Measurements from ENCODE around the gene PDIA6. TPM values are rescaled to one million over a fixed set of nuclear protein-coding genes. Genes with fewer than 3 reads are reported as not detected.

The PDIA6 gene
- total RNA-seq, 1 donor from 2014 or later: 205 TPM

DNA sequence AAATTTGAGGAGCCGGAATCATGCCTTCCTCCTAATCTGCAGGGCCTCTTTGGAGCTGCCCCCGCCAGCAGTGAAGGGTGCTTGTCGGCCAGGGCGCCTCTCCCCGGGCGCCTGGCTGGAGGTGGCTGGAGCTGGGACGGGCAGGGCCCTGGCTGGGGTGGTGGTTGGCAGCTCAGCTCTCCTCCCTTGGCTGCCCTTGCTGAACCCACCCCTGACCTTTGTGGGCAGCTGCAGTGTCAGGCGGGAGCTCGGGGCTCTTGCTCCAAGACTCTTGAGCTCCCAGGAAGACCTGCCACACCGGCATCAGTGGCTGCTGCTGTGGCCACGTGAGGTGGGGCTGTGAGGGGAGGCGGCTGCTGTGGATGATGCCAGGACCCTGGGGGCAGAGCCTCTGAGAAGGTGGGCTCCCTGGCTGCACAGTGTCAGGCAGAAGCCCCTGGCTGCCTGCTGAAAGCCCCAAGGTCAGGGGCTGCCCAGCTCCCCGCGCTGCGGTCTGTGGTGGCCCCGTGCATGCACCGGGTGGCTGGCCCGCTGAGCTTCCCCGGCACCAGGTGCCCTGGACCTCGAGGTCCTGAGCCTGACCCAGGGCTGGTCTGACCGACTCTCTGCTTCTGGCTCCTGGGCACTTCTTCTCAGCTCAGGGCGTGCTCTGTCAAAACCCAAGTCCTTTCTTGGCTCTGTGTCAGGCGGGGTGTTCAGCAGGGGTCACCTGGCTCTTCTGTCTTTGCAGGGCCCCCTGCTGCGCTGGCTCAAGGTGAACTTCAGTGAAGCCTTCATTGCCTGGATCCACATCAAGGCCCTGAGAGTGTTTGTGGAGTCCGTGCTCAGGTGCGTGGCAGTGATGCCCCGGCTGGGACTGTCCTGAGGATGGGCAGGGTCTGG, 34.5 kb downstream of the PDIA6 start:
- Mint-ChIP-seq H3K36me3 (ENCODE audit: unreplicated experiment) (peaks cover 23% of the 10 kb centered on the region), H3K27me3 (ENCODE audit: unreplicated experiment) (no peaks in the 10 kb centered on the region), H3K9me3 (ENCODE audit: unreplicated experiment) (no peaks in the 10 kb centered on the region), H3K27ac (ENCODE audit: unreplicated experiment) (no peak overlapping the region), H3K4me1 (ENCODE audit: unreplicated experiment) (peaks cover 3% of the 10 kb centered on the region), H3K4me3 (ENCODE audit: unreplicated experiment) (no peak overlapping the region)
- DNase-seq (ENCODE audit: extremely low spot score, unreplicated experiment): no peak
- no peak for TF ChIP-seq CTCF (IDR thresholded peaks at IDR 0.05)

GRCh38 chr2:10777111-10777841, 35.3 kb downstream of the PDIA6 start:
- Mint-ChIP-seq H3K36me3 (ENCODE audit: unreplicated experiment) (peaks cover 19% of the 10 kb centered on the region), H3K27ac (ENCODE audit: unreplicated experiment) (no peak overlapping the region), H3K9me3 (ENCODE audit: unreplicated experiment) (no peaks in the 10 kb centered on the region), H3K4me1 (ENCODE audit: unreplicated experiment) (peaks cover 3% of the 10 kb centered on the region), H3K4me3 (ENCODE audit: unreplicated experiment) (no peak overlapping the region), H3K27me3 (ENCODE audit: unreplicated experiment) (no peaks in the 10 kb centered on the region)
- TF ChIP-seq CTCF (IDR thresholded peaks at IDR 0.05): no peak
- no peak for DNase-seq (ENCODE audit: extremely low spot score, unreplicated experiment)

- Mint-ChIP-seq H3K27me3 (ENCODE audit: unreplicated experiment) (no peaks in the 10 kb centered on the region), H3K27ac (ENCODE audit: unreplicated experiment) (no peak overlapping the region), H3K4me1 (ENCODE audit: unreplicated experiment) (peaks cover 3% of the 10 kb centered on the region), H3K4me3 (ENCODE audit: unreplicated experiment) (no peak overlapping the region), H3K9me3 (ENCODE audit: unreplicated experiment) (no peaks in the 10 kb centered on the region), H3K36me3 (ENCODE audit: unreplicated experiment) (peaks cover 15% of the 10 kb centered on the region)
- TF ChIP-seq CTCF (IDR thresholded peaks at IDR 0.05): no peak
- DNase-seq (ENCODE audit: extremely low spot score, unreplicated experiment): no peak
Observed at GRCh38 chr2:10776231-10776977, 36.2 kb downstream of the PDIA6 start.

DNA sequence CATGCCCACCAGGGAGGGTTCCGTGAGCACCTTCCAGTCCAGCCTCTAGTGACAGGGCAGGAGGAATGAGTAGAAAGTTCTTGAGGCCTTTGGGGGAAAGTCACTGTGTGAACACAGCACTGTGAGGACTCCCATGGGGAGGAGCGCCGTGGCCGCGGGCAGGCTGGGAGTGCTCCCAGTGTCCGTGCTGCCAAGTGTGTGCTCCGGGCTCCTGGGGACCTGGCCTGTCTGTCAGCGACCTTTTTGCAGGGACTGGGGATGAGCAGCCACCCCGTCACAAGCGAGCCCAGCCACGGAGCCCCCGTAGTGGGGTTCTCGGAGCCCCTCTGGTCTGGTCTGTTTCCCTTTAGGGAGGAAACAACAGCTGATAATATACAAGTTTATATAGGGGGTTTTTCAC, 36.8 kb downstream of the PDIA6 start:
- no peak overlapping the region for H3K4me3 Mint-ChIP-seq (ENCODE audit: unreplicated experiment)
- TF ChIP-seq CTCF (IDR thresholded peaks at IDR 0.05): no peak
- H3K27ac Mint-ChIP-seq (ENCODE audit: unreplicated experiment): no peak overlapping the region
- H3K4me1 Mint-ChIP-seq (ENCODE audit: unreplicated experiment): peaks cover 3% of the 10 kb centered on the region
- peaks cover 13% of the 10 kb centered on the region for H3K36me3 Mint-ChIP-seq (ENCODE audit: unreplicated experiment)
- H3K9me3 Mint-ChIP-seq (ENCODE audit: unreplicated experiment): no peaks in the 10 kb centered on the region
- DNase-seq (ENCODE audit: extremely low spot score, unreplicated experiment): no peak
- H3K27me3 Mint-ChIP-seq (ENCODE audit: unreplicated experiment): no peaks in the 10 kb centered on the region

Data from osteocyte (in vitro differentiated cells).